Measurements from ENCODE around the gene GFER.

DNA sequence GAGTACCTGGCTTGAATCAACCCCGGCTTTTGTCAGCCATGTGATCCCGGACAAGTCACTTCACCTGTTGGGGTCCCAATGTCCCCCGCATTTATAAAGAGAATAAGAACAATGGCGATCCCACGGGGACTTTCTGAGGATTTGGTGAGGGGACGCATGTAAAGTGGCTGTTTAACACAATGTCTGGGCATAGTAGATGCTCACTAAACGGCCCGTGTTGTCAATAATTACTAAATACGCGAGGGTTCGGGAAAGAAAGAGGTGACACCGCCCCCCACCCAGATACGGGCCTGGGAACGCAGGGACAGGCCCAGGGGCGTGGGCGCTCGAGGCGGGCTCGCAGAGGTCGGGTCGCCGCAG lies 7.6 kb downstream of the GFER start:
- TF ChIP-seq, protein P1, sequence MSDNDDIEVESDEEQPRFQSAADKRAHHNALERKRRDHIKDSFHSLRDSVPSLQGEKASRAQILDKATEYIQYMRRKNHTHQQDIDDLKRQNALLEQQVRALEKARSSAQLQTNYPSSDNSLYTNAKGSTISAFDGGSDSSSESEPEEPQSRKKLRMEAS (CRISPR knock-in tag; IDR thresholded peaks at IDR 0.05) = no peak
- TF ChIP-seq, protein P2, sequence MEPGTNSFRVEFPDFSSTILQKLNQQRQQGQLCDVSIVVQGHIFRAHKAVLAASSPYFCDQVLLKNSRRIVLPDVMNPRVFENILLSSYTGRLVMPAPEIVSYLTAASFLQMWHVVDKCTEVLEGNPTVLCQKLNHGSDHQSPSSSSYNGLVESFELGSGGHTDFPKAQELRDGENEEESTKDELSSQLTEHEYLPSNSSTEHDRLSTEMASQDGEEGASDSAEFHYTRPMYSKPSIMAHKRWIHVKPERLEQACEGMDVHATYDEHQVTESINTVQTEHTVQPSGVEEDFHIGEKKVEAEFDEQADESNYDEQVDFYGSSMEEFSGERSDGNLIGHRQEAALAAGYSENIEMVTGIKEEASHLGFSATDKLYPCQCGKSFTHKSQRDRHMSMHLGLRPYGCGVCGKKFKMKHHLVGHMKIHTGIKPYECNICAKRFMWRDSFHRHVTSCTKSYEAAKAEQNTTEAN (CRISPR knock-in tag; IDR thresholded peaks at IDR 0.05) = no peak
- TF ChIP-seq, protein P3, sequence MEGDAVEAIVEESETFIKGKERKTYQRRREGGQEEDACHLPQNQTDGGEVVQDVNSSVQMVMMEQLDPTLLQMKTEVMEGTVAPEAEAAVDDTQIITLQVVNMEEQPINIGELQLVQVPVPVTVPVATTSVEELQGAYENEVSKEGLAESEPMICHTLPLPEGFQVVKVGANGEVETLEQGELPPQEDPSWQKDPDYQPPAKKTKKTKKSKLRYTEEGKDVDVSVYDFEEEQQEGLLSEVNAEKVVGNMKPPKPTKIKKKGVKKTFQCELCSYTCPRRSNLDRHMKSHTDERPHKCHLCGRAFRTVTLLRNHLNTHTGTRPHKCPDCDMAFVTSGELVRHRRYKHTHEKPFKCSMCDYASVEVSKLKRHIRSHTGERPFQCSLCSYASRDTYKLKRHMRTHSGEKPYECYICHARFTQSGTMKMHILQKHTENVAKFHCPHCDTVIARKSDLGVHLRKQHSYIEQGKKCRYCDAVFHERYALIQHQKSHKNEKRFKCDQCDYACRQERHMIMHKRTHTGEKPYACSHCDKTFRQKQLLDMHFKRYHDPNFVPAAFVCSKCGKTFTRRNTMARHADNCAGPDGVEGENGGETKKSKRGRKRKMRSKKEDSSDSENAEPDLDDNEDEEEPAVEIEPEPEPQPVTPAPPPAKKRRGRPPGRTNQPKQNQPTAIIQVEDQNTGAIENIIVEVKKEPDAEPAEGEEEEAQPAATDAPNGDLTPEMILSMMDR (IDR thresholded peaks at IDR 0.05) = no peak
- TF ChIP-seq, protein P4, sequence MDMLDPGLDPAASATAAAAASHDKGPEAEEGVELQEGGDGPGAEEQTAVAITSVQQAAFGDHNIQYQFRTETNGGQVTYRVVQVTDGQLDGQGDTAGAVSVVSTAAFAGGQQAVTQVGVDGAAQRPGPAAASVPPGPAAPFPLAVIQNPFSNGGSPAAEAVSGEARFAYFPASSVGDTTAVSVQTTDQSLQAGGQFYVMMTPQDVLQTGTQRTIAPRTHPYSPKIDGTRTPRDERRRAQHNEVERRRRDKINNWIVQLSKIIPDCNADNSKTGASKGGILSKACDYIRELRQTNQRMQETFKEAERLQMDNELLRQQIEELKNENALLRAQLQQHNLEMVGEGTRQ (CRISPR knock-in tag; IDR thresholded peaks at IDR 0.05) = no peak
- TF ChIP-seq, protein P5, sequence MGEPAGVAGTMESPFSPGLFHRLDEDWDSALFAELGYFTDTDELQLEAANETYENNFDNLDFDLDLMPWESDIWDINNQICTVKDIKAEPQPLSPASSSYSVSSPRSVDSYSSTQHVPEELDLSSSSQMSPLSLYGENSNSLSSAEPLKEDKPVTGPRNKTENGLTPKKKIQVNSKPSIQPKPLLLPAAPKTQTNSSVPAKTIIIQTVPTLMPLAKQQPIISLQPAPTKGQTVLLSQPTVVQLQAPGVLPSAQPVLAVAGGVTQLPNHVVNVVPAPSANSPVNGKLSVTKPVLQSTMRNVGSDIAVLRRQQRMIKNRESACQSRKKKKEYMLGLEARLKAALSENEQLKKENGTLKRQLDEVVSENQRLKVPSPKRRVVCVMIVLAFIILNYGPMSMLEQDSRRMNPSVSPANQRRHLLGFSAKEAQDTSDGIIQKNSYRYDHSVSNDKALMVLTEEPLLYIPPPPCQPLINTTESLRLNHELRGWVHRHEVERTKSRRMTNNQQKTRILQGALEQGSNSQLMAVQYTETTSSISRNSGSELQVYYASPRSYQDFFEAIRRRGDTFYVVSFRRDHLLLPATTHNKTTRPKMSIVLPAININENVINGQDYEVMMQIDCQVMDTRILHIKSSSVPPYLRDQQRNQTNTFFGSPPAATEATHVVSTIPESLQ (CRISPR knock-in tag; IDR thresholded peaks at IDR 0.05) = no peak
- TF ChIP-seq ZNF416 (CRISPR knock-in tag; IDR thresholded peaks at IDR 0.05) (no peak), NFYB (CRISPR knock-in tag; conservative IDR thresholded peaks at IDR 0.05; ENCODE audit: low read depth) (no peak)
- TF ChIP-seq, protein P6, sequence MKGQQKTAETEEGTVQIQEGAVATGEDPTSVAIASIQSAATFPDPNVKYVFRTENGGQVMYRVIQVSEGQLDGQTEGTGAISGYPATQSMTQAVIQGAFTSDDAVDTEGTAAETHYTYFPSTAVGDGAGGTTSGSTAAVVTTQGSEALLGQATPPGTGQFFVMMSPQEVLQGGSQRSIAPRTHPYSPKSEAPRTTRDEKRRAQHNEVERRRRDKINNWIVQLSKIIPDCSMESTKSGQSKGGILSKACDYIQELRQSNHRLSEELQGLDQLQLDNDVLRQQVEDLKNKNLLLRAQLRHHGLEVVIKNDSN (CRISPR knock-in tag; IDR thresholded peaks at IDR 0.05) = no peak; the same call in 1 of the 2 replicates
